ELR (cell line): ENCODE data around the gene PRKAR2B.

Experiments used
- DNase-seq: peaks from one replicate; pipeline ENCODE4 v3.0.0-alpha.2; 2015; ENCODE audit warnings: low read depth

Gene PRKAR2B

DNA sequence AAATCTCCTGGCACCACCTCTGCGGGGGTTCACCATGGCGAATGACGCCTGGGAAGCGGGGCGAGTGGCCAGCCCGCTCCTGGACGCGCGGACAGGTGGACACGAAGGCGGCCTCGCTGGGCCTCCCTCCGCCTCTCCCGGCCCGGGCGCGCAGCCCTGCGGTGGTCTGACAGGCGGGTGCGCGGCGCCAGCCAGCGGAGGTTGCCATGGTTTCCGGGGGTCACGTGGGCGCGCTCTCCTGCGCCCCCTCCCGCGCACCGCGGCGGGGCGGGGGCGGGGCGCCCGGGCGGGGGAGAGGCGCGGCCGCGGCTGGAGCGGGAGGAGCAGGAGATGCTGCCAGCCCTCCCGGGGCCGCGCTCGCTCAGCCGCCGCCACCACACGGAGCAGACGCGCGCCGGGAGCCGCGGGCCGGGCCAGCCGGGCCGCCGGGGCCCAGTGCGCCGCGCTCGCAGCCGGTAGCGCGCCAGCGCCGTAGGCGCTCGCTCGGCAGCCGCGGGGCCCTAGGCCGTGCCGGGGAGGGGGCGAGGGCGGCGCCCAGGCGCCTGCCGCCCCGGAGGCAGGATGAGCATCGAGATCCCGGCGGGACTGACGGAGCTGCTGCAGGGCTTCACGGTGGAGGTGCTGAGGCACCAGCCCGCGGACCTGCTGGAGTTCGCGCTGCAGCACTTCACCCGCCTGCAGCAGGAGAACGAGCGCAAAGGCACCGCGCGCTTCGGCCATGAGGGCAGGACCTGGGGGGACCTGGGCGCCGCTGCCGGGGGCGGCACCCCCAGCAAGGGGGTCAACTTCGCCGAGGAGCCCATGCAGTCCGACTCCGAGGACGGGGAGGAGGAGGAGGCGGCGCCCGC is at the start of gene PRKAR2B:
Gene PRKAR2B, plus strand, starts transcription at position 359 of the 848 bp plus-strand sequence. Its CDS starts 203 bp downstream, at position 562.
- DNase-seq, result peak; percentile 83

- no peak for DNase-seq
These were observed 49.7 kb upstream of the PRKAR2B start for GRCh38 chr7:106994833-106995232.

GRCh38 chr7:106997487-106998271 is 46.8 kb upstream of the PRKAR2B start:
- no peak for DNase-seq

DNA sequence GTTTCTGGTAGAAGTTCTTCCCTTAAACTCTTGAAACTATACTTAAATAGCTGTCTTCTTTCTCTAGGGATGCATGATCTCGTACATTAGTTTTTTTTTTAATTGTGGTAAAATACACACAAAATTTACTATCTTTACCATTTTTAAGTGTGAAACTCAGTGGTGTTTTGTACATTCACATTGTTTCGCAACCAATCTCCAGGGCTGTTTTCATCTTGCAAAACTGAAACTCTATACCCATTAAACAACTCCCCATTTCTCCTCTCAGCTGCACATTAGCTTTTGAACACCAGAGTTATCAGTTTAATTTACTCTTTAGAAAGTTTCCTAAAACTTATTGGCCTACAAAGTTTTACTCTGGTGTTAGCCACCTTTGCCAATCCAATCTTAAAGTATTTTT is 45.5 kb upstream of the PRKAR2B start:
- no peak for DNase-seq

DNA sequence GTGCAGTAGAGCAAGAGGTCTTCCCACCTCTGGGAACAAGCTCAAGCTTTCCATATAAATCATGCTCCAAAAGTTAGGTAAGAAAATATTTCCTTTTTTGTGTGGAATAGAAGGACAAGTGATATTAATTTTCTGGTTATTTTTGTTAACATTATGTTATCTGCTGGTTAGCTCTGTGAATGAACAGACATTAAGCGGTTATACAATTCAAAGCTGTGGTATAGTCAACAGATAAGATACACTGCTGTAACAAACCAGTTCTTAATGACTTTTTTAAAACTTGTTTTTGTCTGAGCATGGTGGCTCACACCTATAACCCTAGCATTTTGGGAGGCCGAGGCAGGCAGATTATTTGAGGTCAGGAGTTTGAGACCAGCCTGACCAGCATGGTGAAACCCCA is 43.0 kb upstream of the PRKAR2B start:
- no peak for DNase-seq

DNA sequence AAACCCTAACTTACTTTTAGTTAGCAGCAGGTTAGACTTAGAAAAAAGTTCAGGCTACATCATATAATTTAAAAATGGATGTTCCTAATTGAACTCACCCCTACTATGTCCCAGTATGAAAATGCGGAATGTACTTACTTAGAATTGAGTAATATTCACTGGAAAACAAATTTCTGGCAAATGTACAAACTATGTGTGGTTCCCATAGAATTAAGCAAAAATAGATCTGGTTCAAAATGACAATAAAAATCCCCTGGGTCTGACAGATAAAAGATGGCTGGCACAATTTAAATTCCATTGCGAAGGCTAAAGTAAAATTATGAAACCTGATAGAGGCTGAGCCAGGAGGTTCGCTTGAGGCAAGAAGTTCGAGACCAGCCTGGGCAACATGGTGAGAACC is 42.4 kb upstream of the PRKAR2B start:
- no peak for DNase-seq

- DNase-seq, result no peak
These were observed 41.9 kb upstream of the PRKAR2B start for GRCh38 chr7:107002529-107002998.

GRCh38 chr7:107007007-107007891 is 37.3 kb upstream of the PRKAR2B start:
- no peak for DNase-seq

DNA sequence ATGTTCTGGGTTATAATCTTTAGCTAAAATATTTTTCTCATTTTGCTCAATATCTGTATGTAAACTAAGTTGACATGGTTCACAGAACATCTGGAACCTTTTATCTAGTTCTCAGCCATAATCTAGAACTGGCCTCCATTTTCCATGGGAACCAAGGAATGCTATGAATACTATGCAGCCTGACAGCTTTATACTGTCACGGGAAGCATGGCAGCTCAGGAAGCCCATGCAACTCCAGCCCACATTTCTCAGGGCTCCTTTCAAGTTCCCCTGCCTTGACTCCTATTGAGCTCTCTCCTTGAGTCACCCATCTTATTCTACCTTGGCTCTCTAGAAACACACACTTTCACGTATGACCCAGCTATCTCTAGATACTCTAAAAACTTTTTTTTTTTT is 36.6 kb upstream of the PRKAR2B start:
- DNase-seq, result no peak

DNA sequence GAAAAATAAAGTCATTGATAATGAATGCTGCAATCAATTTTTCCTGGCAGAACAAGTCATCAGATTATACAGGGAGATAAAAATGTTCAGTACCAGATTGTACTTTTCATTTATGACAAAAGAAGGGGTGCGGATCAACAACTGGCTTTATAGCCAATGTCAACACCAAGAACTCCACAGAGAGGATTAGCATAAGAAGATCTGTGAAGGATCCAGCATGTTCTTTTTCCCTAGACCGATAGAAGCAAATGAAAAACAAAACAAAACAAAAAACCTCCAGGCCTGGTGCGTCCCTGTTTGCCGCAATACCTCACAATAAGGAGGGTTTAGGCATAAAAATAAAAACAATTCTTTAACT is 34.7 kb upstream of the PRKAR2B start:
- no peak for DNase-seq

GRCh38 chr7:107012691-107013090 is 31.8 kb upstream of the PRKAR2B start:
- no peak for DNase-seq

GRCh38 chr7:107014387-107015023 is 30.0 kb upstream of the PRKAR2B start:
- DNase-seq, result no peak

GRCh38 chr7:107016312-107016711 is 28.2 kb upstream of the PRKAR2B start:
- DNase-seq, result no peak

DNA sequence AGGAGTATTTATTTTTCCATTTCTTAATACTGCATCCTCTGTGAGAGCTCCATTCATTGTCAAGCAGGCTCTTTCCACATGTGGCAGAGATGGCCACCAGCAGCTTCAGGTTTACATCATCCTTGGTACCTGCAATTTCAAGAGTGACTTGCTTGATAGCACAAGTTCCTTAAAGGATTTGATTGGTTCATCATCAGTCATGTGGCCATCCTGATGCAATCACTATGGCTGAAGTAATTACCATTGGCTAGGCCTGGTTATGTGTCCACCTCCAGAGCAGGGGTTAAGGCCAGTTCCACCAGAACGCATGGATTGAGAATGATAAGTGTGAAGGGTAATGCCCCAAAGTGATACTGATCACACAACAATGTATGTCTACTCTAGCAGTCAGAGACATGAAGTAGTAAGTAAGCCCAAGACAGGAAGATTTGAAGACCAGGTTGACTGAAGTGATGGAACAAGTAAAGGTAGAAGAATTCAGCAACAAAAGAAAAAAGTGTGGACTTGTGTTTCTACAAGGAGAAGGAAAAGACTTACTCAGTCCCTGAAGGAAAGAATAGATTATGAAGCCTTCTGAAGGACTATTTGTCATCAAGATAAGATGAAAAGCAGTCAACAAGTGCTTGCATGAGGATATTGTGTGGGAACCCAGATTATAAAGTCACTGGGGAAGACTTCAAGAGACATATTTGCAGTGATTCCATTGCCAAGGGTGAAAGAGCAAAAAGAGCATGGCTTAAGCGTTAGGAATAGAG is 26.4 kb upstream of the PRKAR2B start:
- DNase-seq, result no peak

- DNase-seq, result no peak
These were observed 24.1 kb upstream of the PRKAR2B start for GRCh38 chr7:107020400-107020799.

DNA sequence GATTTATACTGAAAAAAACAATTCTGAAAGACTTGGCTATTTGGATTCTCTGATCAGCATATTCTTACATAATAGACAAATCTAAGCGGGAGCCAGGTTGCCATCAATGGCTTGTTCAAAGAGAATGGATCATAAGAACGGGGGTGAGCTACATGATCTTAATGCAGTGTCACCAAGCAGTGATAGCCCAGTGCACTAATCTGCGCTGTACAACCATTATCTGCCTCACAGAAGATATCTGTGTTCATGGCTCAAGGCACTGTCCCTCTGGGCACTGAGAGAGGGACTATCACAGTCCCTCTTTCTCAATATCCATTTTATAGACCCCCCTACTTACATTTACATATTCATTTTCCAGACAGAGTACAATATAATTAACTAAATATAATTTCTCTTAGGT is 22.9 kb upstream of the PRKAR2B start:
- no peak for DNase-seq

DNA sequence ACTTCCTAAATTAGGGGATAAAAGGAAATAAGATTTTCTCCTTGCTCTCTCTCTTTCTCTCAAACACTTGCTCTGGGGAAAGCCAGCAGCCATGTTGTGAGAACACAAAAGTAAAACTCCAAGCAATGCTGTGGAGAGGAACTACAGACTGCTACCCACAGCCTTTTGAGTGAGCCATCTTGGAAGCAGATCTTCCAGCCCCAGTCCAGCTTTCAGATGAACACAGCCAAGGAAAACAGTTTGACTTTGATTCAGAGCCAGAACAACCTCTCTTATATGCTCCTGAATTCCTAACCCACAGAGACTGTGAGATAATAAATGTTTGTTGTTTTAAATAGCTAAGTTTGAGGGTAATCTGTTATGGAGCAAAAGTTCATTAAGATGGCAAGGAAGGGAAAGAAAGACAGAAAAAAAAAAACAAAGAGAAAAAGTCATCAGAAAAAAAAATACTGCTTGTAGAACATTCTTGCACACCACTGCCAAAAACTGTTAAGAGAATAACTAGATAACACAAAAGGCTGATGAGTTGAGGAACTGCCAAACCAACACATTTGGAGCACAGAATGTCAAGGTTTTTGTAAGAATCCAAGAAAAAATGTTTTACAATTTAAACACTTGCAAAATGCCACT is 20.9 kb upstream of the PRKAR2B start:
- no peak for DNase-seq

- DNase-seq, result no peak
These were observed 19.6 kb upstream of the PRKAR2B start for GRCh38 chr7:107024906-107025305.

DNA sequence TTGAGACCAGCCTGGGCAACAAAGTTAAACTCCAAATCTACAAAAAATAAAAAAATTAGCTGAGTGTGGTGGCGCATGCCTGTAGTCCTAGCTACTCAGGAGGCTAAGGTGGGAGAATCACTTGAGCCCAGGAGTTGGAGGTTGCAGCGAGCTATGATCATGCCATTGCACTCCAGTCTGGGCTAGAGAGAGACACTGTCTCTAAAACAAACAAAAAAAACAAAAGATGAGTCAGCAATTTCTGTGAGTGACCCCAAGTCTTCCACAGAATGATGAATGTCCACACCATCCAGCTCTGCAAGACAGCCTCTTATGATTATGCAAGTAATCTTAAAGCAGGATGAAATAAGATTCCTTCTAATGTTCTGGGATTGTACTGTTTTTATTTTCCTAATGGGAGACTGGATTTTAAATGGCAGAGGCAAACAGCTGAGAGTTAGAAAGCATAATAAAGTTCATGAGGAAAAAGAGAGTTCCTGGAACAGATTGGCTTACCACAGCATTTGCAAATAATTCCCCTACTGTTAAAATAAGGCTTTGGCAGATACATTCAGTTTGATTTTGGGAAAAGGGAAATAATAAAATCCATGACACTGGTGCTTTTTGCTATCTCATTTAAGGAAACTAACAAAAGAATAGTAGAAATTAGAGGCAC is 18.9 kb upstream of the PRKAR2B start:
- DNase-seq, result peak; percentile 4

DNA sequence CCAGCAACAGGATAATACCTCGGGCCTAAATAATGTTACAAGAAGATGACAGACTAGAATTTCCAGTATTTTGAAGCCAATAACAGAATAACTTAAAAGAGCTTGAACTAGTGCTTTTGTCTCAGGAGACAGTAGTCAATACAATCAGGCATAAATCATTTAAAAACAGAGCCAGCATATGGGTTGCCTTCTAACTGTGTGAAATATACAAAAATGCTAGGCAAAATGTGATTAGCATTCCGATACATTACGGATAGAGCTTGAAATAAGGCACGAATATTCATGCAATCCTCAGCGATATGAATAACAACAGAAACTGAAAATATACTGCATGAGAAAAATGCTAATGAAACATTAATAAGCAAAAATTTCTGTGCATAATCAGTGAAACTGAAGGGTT is 18.3 kb upstream of the PRKAR2B start:
- no peak for DNase-seq
